Measurements from ENCODE around the gene PFDN2. TPM values are rescaled to one million over a fixed set of nuclear protein-coding genes. Genes with fewer than 3 reads are reported as not detected.

The PFDN2 gene
- total and polyA plus RNA-seq, 10 of the 15 experiments (the other 5 are each of a cell fraction or from before 2014, with no cell fraction given) = 30.0 to 141 (median 80.5) TPM

DNA sequence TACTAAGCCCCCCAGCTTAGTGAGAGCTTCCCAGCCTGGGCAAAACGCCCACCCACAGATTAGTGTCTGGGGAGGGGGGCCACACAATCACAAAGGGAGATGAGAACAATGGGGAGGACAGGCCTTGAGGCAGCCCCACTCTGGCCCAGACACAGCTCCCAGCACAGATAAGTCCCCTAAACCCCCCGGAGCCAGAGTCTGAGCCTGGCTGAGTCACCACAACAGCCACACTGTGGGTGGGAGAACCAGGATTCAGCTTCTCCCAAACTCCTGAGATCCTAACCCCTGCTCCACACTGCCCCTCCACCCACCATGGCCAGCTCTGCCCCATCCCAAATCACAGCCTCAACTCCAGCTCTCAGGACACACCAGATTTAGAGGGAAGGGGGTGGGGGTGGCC is 32.7 kb downstream of the PFDN2 start:
- DNase-seq (ENCODE audit: low read depth, low spot score) = no peak
- no peak overlapping the region for H3K4me2 ChIP-seq (ENCODE audit: control insufficient read depth, insufficient read depth)
- no peak overlapping the region for H3K27ac ChIP-seq (ENCODE audit: control insufficient read depth, insufficient read depth)
- H3K4me1 ChIP-seq (ENCODE audit: control insufficient read depth, insufficient read depth, low read length) = no peaks in the 10 kb centered on the region; the same call in 1 of the 2 replicates
- WGBS (ENCODE audit: insufficient coverage, insufficient replicate concordance, low lambda C conversion rate, missing lambda C conversion rate) = 42% methylated on average over 2 of the region's 2 CpGs
- no TSS peak for BruUV-seq (replicated peaks)
- intact Hi-C loops (cut with micrococcal nuclease; ENCODE audit: unreplicated experiment) = no loop called here
- no peak overlapping the region for H3K4me3 ChIP-seq
- no peak for FAIRE-seq
- no peaks in the 10 kb centered on the region for H3K36me3 ChIP-seq (ENCODE audit: control insufficient read depth in 2 of 2, insufficient read depth in 2 of 2, low read length in 1 of 2)
- in situ Hi-C loops (cut with MboI) = no loop called here
- ChIA-PET POLR2A (no interaction called here), SMC1A (ENCODE audit: uncharacterized antibody, unreplicated experiment) (interaction anchor here (1.1 to 2.7 kb wide), 3 partner anchors 8 to 175 kb away, joined by 3 to 8 read pairs (median 3); no protein-coding TSS in a partner anchor), RAD21 (ENCODE audit: unreplicated experiment) (interaction anchor here (1.4 kb wide), 1 partner anchor 14 kb away, joined by 3 read pairs; no protein-coding TSS in a partner anchor), CTCF (interaction anchor here (0.9 to 1.3 kb wide), 2 partner anchors 10 to 87 kb away, joined by 4 to 5 read pairs; no protein-coding TSS in a partner anchor)
- no peak for ATAC-seq
- TF ChIP-seq, protein P1, sequence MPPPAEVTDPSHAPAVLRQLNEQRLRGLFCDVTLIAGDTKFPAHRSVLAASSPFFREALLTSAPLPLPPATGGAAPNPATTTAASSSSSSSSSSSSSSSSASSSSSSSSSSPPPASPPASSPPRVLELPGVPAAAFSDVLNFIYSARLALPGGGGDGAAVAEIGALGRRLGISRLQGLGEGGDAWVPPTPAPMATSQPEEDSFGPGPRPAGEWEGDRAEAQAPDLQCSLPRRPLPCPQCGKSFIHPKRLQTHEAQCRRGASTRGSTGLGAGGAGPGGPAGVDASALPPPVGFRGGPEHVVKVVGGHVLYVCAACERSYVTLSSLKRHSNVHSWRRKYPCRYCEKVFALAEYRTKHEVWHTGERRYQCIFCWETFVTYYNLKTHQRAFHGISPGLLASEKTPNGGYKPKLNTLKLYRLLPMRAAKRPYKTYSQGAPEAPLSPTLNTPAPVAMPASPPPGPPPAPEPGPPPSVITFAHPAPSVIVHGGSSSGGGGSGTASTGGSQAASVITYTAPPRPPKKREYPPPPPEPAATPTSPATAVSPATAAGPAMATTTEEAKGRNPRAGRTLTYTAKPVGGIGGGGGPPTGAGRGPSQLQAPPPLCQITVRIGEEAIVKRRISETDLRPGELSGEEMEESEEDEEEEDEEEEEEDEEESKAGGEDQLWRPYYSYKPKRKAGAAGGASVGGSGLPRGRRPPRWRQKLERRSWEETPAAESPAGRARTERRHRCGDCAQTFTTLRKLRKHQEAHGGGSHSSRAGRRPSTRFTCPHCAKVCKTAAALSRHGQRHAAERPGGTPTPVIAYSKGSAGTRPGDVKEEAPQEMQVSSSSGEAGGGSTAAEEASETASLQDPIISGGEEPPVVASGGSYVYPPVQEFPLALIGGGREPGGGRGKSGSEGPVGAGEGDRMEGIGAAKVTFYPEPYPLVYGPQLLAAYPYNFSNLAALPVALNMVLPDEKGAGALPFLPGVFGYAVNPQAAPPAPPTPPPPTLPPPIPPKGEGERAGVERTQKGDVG (CRISPR knock-in tag; IDR thresholded peaks at IDR 0.05) = no peak
- TF ChIP-seq ZNF622 (IDR thresholded peaks at IDR 0.05) (no peak), CBX3 (IDR thresholded peaks at IDR 0.05; ENCODE audit: borderline replicate concordance, low read depth) (no peak)
- TF ChIP-seq, protein P2, sequence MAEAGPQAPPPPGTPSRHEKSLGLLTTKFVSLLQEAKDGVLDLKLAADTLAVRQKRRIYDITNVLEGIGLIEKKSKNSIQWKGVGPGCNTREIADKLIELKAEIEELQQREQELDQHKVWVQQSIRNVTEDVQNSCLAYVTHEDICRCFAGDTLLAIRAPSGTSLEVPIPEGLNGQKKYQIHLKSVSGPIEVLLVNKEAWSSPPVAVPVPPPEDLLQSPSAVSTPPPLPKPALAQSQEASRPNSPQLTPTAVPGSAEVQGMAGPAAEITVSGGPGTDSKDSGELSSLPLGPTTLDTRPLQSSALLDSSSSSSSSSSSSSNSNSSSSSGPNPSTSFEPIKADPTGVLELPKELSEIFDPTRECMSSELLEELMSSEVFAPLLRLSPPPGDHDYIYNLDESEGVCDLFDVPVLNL (IDR thresholded peaks at IDR 0.05; ENCODE audit: low read depth, low read length) = no peak
- H3K27me3 ChIP-seq (replicated peaks in 1 of 2; ENCODE audit: control insufficient read depth in 2 of 2, insufficient read depth in 2 of 2, low read length in 1 of 2) = no peaks in the 10 kb centered on the region
- H3K9me3 ChIP-seq (replicated peaks; ENCODE audit: control insufficient read depth, insufficient read depth, low read length) = no peaks in the 10 kb centered on the region
- no peaks in the 10 kb centered on the region for H3K79me2 ChIP-seq (ENCODE audit: control insufficient read depth, insufficient read depth, low read length)
- H2AFZ ChIP-seq (ENCODE audit: control insufficient read depth, low read depth, low read length) = no peak overlapping the region
- H4K20me1 ChIP-seq (ENCODE audit: control insufficient read depth, insufficient read depth) = no peaks in the 10 kb centered on the region
- H3K9ac ChIP-seq (ENCODE audit: control insufficient read depth, insufficient read depth, low read length) = no peak overlapping the region
